Right atrium auricular region (tissue), 2 donors: ENCODE results near the gene PARP6. TPM values are rescaled to one million over a fixed set of nuclear protein-coding genes. Genes with fewer than 3 reads are reported as not detected.

Source experiments
- DNase-seq: peaks from one replicate; pipeline ENCODE4 v3.0.0-alpha.2; 2019; ENCODE audit warnings: low spot score
- H3K27ac ChIP-seq, 2 donors: fragments of 200-600 bp; sonication (generic); 1 replicate in 1 of 2; 2 replicates in 1 of 2; pipeline ENCODE4 v1.5.1; 2016 to 2019
- H3K27me3 ChIP-seq, 2 donors: fragments of 200-600 bp; sonication (generic); one replicate each; pipeline versions ENCODE4 v1.5.1 to v1.6.0; 2017 to 2019
- H3K36me3 ChIP-seq: fragments of 200-600 bp; sonication (generic); one replicate; pipeline ENCODE4 v1.5.1; 2016
- H3K4me1 ChIP-seq, 2 donors: fragments of 200-600 bp; sonication (generic); one replicate each; pipeline versions ENCODE4 v1.5.1 to v1.6.0; 2017 to 2019
- H3K4me3 ChIP-seq, 2 donors: fragments of 200-600 bp; sonication (generic); 1 replicate in 1 of 2; 2 replicates in 1 of 2; pipeline ENCODE4 v1.5.1; 2017 to 2019; ENCODE audit warnings: mild to moderate bottlenecking in 1 of 2, moderate library complexity in 1 of 2
- H3K9me3 ChIP-seq, 2 donors: fragments of 200-600 bp; sonication (generic); one replicate each; pipeline ENCODE4 v1.5.1; 2019
- CTCF ChIP-seq, 2 donors: fragments of 200-600 bp; sonication (generic); IDR thresholded peaks; one replicate each; pipeline ENCODE4 v1.5.1; 2019; ENCODE audit warnings: antibody characterized with exemption in 2 of 2
- total RNA-seq, 2 donors: library from RNA; depleted of rRNA; stranded (reverse); fragments of >200 nt; gene quantifications; one replicate each; pipeline ENCODE4 v1.1.0, GENCODE V29; 2016

PARP6 gene
- total RNA-seq, 2 donors from 2014 or later, result 29.9 to 44.1 TPM

- no peak for DNase-seq
- Histone ChIP-seq H3K4me3 (peak overlapping the region; percentile 89 to 96), H3K27ac (peak overlapping the region; percentile 98), H3K27me3 (no peaks in the 10 kb centered on the region), H3K4me1 (peaks cover 0 to 53% of the 10 kb centered on the region in 2 donors), H3K36me3 (no peaks in the 10 kb centered on the region), H3K9me3 (no peaks in the 10 kb centered on the region)
- no peak for TF ChIP-seq CTCF (IDR thresholded peaks at IDR 0.05)
These were observed 43.0 kb downstream of the PARP6 start for GRCh38 chr15:72229076-72229946.

DNA sequence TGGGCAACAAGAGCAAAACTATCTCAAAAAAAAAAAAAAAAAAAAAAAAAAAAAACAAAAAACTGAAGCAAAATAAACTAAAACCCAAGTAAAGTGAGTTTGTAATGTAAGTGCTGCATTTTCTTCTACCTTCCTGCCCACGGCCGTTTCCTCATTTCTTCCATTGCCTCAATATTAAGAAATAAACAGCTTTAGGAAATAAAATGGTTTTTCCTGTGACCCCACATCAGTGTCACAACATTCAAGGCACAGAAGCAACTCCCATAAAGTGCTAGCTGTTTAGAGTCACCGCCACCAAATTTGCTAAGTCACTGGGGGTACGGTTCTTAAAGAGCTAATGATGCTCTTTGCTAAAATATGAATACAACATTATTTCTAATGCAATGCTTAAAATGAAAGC lies 44.6 kb downstream of the PARP6 start:
- Histone ChIP-seq H3K27me3 (no peaks in the 10 kb centered on the region), H3K4me3 (peak overlapping the region in 1 of 2 donors; percentile 96)

DNA sequence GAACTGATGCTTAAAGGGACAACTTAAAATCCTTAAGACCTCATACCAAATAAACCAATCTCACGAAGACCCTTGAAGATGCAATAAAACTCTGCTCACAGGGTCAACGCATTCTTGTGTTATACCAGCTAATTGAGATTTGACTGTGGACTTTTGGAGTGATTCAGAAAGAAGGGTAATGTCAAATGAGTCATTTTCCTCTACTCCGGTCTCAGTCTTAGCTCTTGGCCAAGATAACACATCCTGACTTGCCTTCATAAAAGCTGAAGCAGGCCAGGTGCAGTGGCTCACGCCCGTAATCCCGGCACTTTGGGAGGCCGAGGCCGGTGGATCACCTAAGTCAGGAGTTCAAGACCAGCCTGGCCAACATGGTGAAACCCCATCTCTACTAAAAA lies 45.2 kb downstream of the PARP6 start:
- no peak for DNase-seq
- H3K27me3 ChIP-seq, result no peaks in the 10 kb centered on the region
- no peak overlapping the region for H3K4me3 ChIP-seq
- H3K27ac ChIP-seq, result peak overlapping the region; percentile 70 to 98
- peaks cover 0 to 65% of the 10 kb centered on the region in 2 donors for H3K4me1 ChIP-seq
- no peaks in the 10 kb centered on the region for H3K9me3 ChIP-seq
- H3K36me3 ChIP-seq, result peaks cover 6% of the 10 kb centered on the region
- no peak for TF ChIP-seq CTCF (IDR thresholded peaks at IDR 0.05)

More for the DNA sequence above, 44.6 kb downstream of the PARP6 start:
- H3K9me3 ChIP-seq, result no peaks in the 10 kb centered on the region
- no peak for TF ChIP-seq CTCF (IDR thresholded peaks at IDR 0.05)
- peaks cover 6% of the 10 kb centered on the region for H3K36me3 ChIP-seq
- H3K27ac ChIP-seq, result peak overlapping the region; percentile 98
- no peak for DNase-seq
- peaks cover 0 to 65% of the 10 kb centered on the region in 2 donors for H3K4me1 ChIP-seq

DNA sequence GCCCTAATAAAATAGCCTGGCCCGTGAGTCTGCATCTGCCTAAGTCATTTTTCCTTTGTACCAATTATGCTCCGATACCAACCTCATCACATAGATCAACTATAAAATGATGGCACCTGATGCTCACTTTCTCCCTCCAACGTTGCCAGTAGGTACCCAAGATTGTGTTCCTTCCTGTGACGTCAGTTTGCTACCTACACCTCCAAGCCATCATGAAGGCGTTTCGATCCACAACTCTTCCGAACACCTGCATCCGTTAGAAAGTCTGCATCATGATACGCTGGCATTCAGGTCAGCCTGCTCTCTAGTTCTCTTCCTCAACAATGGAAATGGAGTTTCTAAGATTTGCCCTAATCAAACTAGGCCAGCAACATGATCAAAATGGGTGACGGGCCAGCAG lies 49.1 kb downstream of the PARP6 start:
- peak overlapping the region in 1 of 2 donors; percentile 45 for H3K27ac ChIP-seq
- H3K4me1 ChIP-seq, result peaks cover 0 to 77% of the 10 kb centered on the region in 2 donors
- no peak for DNase-seq
- H3K9me3 ChIP-seq, result no peaks in the 10 kb centered on the region
- H3K36me3 ChIP-seq, result peaks cover 23% of the 10 kb centered on the region
- TF ChIP-seq CTCF (IDR thresholded peaks at IDR 0.05), result no peak
- no peaks in the 10 kb centered on the region for H3K27me3 ChIP-seq
- H3K4me3 ChIP-seq, result no peak overlapping the region

DNA sequence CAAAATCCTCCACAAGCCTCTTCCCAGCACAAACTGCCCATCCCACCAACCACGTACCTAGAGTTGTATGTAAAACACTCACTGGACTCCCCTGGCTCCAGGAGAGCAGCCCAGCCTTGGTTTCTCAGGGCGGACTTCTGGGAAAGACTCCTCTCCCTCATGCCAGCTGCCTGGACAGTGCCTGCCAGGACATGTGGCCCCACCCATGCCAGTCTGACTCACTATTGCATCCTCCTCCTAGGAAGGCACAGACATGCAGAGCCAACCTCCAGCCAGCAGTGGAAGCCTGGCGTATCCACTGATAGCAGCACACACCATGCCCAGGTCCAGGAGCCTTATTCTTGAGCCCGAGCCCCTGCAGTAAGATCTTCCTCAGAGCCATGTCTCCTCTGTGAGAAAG lies 50.0 kb downstream of the PARP6 start:
- Histone ChIP-seq H3K27ac (peak overlapping the region; percentile 45 to 65), H3K4me1 (peaks cover 0 to 68% of the 10 kb centered on the region in 2 donors), H3K36me3 (peaks cover 32% of the 10 kb centered on the region), H3K4me3 (no peak overlapping the region), H3K27me3 (no peaks in the 10 kb centered on the region), H3K9me3 (no peaks in the 10 kb centered on the region)
- DNase-seq, result no peak
- no peak for TF ChIP-seq CTCF (IDR thresholded peaks at IDR 0.05)
